Uterus (tissue), 3 donors: ENCODE results near the gene RMP24.

ENCODE experiments used
- DNase-seq, 2 donors: peaks; one replicate each; pipeline ENCODE4 v3.0.0-alpha.2; 2019 to 2020
- H3K27ac ChIP-seq, 2 donors: fragments of 200-600 bp; sonication (generic); 1 replicate in 1 of 2; 2 replicates in 1 of 2; pipeline ENCODE4 v1.5.1; 2016 to 2018
- H3K27me3 ChIP-seq, 2 donors: fragments of 200-600 bp; sonication (generic); one replicate each; pipeline ENCODE4 v1.5.1; 2018 to 2019; ENCODE audit warnings: control low read depth in 1 of 2
- H3K36me3 ChIP-seq, 2 donors: fragments of 200-600 bp; sonication (generic); one replicate each; pipeline ENCODE4 v1.5.1; 2019; ENCODE audit warnings: control low read depth in 1 of 2
- H3K4me1 ChIP-seq, 2 donors: fragments of 200-600 bp; sonication (generic); one replicate each; pipeline ENCODE4 v1.5.1; 2018 to 2019; ENCODE audit warnings: control low read depth in 1 of 2
- H3K4me3 ChIP-seq, 2 donors: fragments of 200-600 bp; sonication (generic); 1 replicate in 1 of 2; 2 replicates in 1 of 2; pipeline ENCODE4 v1.5.1; 2018 to 2019; ENCODE audit warnings: mild to moderate bottlenecking in 1 of 2
- H3K9me3 ChIP-seq, 2 donors: fragments of 200-600 bp; sonication (generic); one replicate each; pipeline ENCODE4 v1.5.1; 2019; ENCODE audit warnings: control low read depth in 1 of 2
- POLR2A ChIP-seq, 2 donors: fragments of 450-650 bp; IDR thresholded peaks; one replicate each; pipeline ENCODE4 v1.6.1; 2016; ENCODE audit warnings: antibody characterized with exemption in 2 of 2, mild to moderate bottlenecking in 1 of 2, moderate library complexity in 1 of 2
- intact Hi-C: fragments of 100-400 bp; cut with DNase I; formaldehyde crosslinking; loops from one replicate; pipeline ENCODE4 v1.15.1; 2023; ENCODE audit warnings: low total_unique reads
- TF ChIP-seq, protein P1 (sequence below), 4 experiments: fragments of 200-600 bp in 2 of 4; fragments of 450-650 bp in 2 of 4; sonication (generic) in 2 of 4; IDR thresholded peaks; one replicate each; pipeline ENCODE4 v1.5.1; 2016 to 2019; ENCODE audit warnings: antibody characterized with exemption in 4 of 4, mild to moderate bottlenecking in 2 of 4, moderate library complexity in 1 of 4
- donor health status: DM: yes; HTN: yes; CAD: no.

The RMP24 gene

DNA sequence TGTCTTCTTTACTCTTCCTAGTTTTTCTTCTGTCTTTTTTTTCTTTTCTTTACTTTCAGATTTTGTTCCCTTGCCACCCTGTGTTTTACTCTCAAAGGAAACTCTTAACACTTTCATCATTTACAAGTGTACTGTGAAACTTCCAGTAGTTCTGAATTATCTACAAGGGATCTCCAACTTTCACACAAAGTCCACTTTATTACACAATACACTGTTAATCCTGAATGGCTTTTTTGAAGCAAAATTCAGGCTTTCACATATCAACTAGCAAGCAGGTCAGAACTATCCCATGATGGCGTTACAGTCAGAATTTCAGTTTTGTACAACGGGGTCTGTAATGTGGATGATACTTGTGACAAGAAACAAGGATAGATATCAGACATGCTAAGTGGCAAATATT is 34.5 kb downstream of the RMP24 start:
- no peak overlapping the region for H3K27ac ChIP-seq

DNA sequence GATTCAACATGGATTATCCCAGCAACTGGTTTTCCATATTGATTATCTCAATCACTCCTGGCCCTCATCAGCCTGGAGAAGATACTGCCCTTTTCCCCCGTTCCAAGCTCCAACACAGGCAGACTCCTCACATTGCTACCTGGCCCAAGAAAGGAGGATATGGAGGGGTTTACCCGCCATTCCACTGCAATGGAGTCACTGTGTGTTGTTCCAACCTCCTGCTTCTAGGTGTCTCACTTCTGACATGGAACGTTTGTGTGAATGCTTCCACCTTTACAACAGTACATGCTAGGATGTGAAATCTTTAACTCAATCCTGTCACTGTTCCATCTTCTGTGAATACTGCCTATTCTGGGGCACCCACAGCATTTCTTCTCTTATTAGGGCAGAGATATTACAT is 36.7 kb downstream of the RMP24 start:
- intact Hi-C loops = no loop called here
- Histone ChIP-seq H3K36me3 (no peaks in the 10 kb centered on the region), H3K27me3 (no peaks in the 10 kb centered on the region), H3K27ac (no peak overlapping the region), H3K4me1 (no peaks in the 10 kb centered on the region), H3K4me3 (no peak overlapping the region), H3K9me3 (no peaks in the 10 kb centered on the region)
- no peak for DNase-seq
- TF ChIP-seq, protein P1, sequence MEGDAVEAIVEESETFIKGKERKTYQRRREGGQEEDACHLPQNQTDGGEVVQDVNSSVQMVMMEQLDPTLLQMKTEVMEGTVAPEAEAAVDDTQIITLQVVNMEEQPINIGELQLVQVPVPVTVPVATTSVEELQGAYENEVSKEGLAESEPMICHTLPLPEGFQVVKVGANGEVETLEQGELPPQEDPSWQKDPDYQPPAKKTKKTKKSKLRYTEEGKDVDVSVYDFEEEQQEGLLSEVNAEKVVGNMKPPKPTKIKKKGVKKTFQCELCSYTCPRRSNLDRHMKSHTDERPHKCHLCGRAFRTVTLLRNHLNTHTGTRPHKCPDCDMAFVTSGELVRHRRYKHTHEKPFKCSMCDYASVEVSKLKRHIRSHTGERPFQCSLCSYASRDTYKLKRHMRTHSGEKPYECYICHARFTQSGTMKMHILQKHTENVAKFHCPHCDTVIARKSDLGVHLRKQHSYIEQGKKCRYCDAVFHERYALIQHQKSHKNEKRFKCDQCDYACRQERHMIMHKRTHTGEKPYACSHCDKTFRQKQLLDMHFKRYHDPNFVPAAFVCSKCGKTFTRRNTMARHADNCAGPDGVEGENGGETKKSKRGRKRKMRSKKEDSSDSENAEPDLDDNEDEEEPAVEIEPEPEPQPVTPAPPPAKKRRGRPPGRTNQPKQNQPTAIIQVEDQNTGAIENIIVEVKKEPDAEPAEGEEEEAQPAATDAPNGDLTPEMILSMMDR (IDR thresholded peaks at IDR 0.05) = no peak
- TF ChIP-seq POLR2A (IDR thresholded peaks at IDR 0.05) = no peak

More for the DNA sequence above, 34.5 kb downstream of the RMP24 start:
- intact Hi-C loops = no loop called here
- Histone ChIP-seq H3K36me3 (no peaks in the 10 kb centered on the region), H3K4me3 (no peak overlapping the region), H3K9me3 (no peaks in the 10 kb centered on the region), H3K27me3 (no peaks in the 10 kb centered on the region), H3K4me1 (no peaks in the 10 kb centered on the region)
- DNase-seq = no peak
- no peak for TF ChIP-seq POLR2A (IDR thresholded peaks at IDR 0.05)
- TF ChIP-seq, protein P1 (IDR thresholded peaks at IDR 0.05) = no peak

DNA sequence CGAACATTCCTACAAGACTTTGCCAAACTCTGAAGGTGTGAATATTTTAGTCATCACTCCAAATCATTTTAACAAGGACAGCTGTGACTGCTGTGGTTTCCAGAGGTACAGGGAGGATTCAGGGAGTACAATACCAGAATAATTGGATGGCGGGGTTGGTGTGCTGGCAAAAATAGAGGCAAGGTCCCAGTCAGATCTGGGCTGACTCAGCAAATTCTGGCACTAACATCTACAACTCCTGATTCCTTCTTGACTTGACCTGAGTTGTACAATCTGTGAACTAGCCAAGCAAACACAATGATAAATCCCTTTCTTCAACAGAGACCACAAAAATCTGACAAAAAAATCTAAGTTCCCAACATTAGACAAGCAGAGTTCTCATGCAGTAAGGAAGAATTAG is 40.4 kb downstream of the RMP24 start:
- Histone ChIP-seq H3K27ac (no peak overlapping the region), H3K4me3 (no peak overlapping the region), H3K4me1 (no peaks in the 10 kb centered on the region), H3K27me3 (no peaks in the 10 kb centered on the region), H3K9me3 (no peaks in the 10 kb centered on the region), H3K36me3 (no peaks in the 10 kb centered on the region)
- intact Hi-C loops = loop anchor here (10.0 kb wide), 1 partner anchor 272 kb away; no protein-coding TSS in a partner anchor
- TF ChIP-seq, protein P1 (IDR thresholded peaks at IDR 0.05) = no peak
- no peak for TF ChIP-seq POLR2A (IDR thresholded peaks at IDR 0.05)
- no peak for DNase-seq

DNA sequence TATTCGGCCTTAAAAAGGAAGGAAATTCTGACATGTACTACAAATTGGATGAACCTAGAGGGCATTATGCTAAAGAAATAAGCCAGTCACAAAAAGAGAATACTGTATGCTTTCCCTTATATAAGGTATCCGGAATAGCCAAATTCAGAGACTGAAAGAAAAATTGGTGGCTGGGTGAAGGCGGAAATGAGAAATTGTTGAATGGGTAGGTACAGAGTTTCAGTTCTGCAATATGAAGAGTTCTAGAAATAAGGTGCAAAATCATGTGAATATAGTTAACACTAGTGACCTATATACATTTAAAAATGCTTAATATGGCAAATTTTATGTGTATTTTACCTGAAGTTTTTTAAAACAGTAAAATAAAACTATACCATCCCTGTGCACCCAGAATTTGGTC is 43.1 kb downstream of the RMP24 start:
- intact Hi-C loops = loop anchor here (10.0 kb wide), 1 partner anchor 269 kb away; no protein-coding TSS in a partner anchor
- Histone ChIP-seq H3K9me3 (no peaks in the 10 kb centered on the region), H3K4me3 (no peak overlapping the region)

DNA sequence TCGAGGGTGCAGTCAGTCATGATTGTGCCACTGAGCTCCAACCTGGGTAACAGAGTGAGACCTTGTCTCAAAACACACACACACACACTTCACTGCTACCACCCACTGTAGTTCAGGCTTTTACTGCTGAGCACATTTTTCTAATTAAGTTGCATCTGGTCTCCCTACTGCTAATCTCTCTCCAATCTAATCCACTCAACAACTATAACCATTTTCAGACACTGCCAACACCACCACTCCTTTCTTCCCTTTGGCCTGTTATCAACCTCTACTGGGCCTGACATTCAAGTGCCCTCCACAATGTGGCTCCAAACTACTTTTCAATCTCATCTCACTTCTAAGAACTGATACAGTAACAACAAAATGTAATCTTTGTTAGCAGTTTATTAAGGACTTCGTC is 44.8 kb downstream of the RMP24 start:
- intact Hi-C loops = loop anchor here (10.0 kb wide), 1 partner anchor 268 kb away; no protein-coding TSS in a partner anchor

More for the DNA sequence above, 43.1 kb downstream of the RMP24 start:
- no peaks in the 10 kb centered on the region for H3K4me1 ChIP-seq
- H3K27me3 ChIP-seq = no peaks in the 10 kb centered on the region
- no peaks in the 10 kb centered on the region for H3K36me3 ChIP-seq
- no peak for DNase-seq
- TF ChIP-seq, protein P1 (IDR thresholded peaks at IDR 0.05) = no peak
- TF ChIP-seq POLR2A (IDR thresholded peaks at IDR 0.05) = no peak
- no peak overlapping the region for H3K27ac ChIP-seq

More for the DNA sequence above, 44.8 kb downstream of the RMP24 start:
- Histone ChIP-seq H3K36me3 (no peaks in the 10 kb centered on the region), H3K27ac (no peak overlapping the region), H3K4me1 (no peaks in the 10 kb centered on the region), H3K4me3 (no peak overlapping the region), H3K9me3 (no peaks in the 10 kb centered on the region), H3K27me3 (no peaks in the 10 kb centered on the region)
- no peak for TF ChIP-seq POLR2A (IDR thresholded peaks at IDR 0.05)
- TF ChIP-seq, protein P1 (IDR thresholded peaks at IDR 0.05) = no peak
- no peak for DNase-seq
